Measurements from ENCODE around the gene PRKACA. TPM values are rescaled to one million over a fixed set of nuclear protein-coding genes. Genes with fewer than 3 reads are reported as not detected.

The PRKACA gene
- polyA plus RNA-seq, 2 of the 4 experiments (the other 2 are of a cell fraction) = 10.0 to 40.9 TPM

DNA sequence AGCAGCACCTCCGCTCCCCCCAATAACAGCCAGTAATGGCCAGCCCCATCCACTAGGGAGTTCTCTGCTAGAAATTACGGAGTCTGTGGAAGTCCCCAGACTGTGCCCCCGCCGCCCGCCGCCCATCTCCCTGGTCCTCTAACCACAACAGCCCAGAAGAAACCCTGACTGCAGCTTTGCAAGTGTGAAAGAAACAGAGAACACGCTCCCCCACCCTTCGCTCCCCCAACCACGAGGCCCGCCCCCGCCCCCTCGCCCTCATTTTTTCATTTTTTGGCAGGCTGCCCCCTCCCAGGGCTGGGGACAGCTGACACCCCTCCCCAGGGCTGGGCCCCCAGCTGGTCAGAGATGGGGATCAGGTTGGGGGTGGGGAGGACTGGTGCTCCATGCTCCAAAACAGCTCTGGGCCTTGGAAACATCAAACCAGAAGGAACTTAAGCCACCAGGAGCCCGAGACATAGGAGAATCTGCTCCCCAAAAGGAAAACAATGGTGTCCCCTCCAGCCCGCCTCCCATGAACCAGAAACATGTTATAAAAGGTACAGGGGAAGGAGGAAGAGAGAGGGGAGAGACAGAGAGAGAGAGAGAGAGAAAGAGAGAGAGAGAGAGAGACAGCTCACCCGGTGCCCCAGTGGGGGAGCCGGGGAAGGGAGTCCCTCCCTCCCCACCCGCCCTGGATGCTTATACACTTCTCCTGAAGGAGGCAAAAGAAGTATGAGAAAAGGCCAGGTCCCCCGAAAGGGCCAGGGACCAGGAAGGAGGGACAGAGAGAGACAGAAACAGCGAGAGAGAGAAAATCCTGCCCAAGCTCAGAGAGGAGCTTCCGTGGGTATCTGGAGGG, 48.6 kb upstream of the PRKACA start:
- no peak for TF ChIP-seq HOXB13 (CRISPR knock-in tag; IDR thresholded peaks at IDR 0.05; ENCODE audit: low read depth)
- 83% methylated on average over 14 of the region's 20 CpGs for WGBS (ENCODE audit: missing lambda C conversion rate)
- ChIA-PET CTCF (interaction anchor here (1.6 kb wide), 3 partner anchors 15 to 34 kb away, joined by 3 to 5 read pairs (median 3); partner anchors contain the start of gene ASF1B), POLR2A (no interaction called here)
- Histone ChIP-seq H3K4me3 (no peak overlapping the region), H3K4me1 (no peaks in the 10 kb centered on the region), H3K27ac (no peak overlapping the region), H3K4me2 (no peak overlapping the region), H3K9me3 (no peaks in the 10 kb centered on the region)
- no peak for ATAC-seq
- no peak for FAIRE-seq
- no peak for DNase-seq (ENCODE audit: low read depth in 1 of 2, low spot score in 1 of 2)

DNA sequence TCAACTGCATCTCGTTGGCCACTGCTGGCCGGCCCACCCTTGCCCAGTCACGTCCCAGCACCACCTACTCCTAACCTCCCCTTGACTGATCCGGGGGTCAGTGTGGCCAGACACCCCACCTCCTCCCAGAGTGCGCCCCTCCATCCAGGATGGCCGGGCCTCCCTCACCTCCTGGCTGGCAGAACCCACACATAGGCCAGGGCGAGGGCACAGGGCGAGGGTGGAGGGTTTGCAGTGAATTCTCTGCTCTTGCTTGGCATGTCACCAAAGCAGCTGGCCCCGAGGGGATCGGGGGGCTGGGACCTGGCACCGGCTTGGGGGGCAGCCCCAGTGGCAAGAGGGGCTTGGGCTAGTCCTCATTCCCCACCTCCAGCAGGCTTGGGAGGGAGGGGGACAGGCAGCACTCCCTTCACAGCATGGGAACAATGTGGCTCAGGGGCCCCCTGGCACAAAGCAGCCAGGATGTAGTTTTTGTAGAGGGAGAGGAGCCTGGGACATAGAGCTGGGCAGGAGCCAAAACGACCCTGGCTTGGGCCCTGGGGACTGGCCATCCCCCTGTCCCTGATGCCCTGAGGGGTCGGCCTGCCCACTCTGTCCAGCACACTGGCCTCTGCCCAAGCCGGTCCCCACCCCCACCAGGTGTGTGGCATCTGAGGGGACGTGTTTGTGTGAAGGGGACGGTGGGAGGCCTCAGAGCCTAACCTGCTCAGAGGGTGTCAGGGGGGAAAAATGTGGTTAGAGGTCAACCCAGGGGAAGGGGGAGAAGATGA, 47.3 kb upstream of the PRKACA start:
- 68% methylated on average over 8 of the region's 16 CpGs for WGBS (ENCODE audit: missing lambda C conversion rate)
- ATAC-seq (no peak), DNase-seq (ENCODE audit: low read depth in 1 of 2, low spot score in 1 of 2) (no peak), FAIRE-seq (no peak)
- Histone ChIP-seq H3K9me3 (no peaks in the 10 kb centered on the region), H3K4me3 (no peak overlapping the region), H3K4me1 (no peaks in the 10 kb centered on the region), H3K27ac (no peak overlapping the region), H3K4me2 (no peak overlapping the region)
- TF ChIP-seq ZC3H11A (IDR thresholded peaks at IDR 0.05) (no peak), CBX8 (IDR thresholded peaks at IDR 0.05) (no peak), EHMT2 (IDR thresholded peaks at IDR 0.05; ENCODE audit: low read depth) (no peak), SMC3 (IDR thresholded peaks at IDR 0.05) (no peak), BHLHE40 (IDR thresholded peaks at IDR 0.05; ENCODE audit: low read depth, low read length) (no peak), CBX2 (IDR thresholded peaks at IDR 0.05; ENCODE audit: borderline replicate concordance, low read depth) (no peak), RCOR1 (IDR thresholded peaks at IDR 0.05; ENCODE audit: low read depth, low read length) (no peak), MAFK (IDR thresholded peaks at IDR 0.05; ENCODE audit: partially characterized antibody) (no peak), CEBPB (IDR thresholded peaks at IDR 0.05) (no peak)
- TF ChIP-seq, protein P1, sequence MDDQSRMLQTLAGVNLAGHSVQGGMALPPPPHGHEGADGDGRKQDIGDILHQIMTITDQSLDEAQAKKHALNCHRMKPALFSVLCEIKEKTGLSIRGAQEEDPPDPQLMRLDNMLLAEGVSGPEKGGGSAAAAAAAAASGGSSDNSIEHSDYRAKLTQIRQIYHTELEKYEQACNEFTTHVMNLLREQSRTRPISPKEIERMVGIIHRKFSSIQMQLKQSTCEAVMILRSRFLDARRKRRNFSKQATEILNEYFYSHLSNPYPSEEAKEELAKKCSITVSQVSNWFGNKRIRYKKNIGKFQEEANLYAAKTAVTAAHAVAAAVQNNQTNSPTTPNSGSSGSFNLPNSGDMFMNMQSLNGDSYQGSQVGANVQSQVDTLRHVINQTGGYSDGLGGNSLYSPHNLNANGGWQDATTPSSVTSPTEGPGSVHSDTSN (IDR thresholded peaks at IDR 0.05) = no peak
- TF ChIP-seq, protein P2, sequence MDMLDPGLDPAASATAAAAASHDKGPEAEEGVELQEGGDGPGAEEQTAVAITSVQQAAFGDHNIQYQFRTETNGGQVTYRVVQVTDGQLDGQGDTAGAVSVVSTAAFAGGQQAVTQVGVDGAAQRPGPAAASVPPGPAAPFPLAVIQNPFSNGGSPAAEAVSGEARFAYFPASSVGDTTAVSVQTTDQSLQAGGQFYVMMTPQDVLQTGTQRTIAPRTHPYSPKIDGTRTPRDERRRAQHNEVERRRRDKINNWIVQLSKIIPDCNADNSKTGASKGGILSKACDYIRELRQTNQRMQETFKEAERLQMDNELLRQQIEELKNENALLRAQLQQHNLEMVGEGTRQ (IDR thresholded peaks at IDR 0.05) = no peak
- TF ChIP-seq, protein P3, sequence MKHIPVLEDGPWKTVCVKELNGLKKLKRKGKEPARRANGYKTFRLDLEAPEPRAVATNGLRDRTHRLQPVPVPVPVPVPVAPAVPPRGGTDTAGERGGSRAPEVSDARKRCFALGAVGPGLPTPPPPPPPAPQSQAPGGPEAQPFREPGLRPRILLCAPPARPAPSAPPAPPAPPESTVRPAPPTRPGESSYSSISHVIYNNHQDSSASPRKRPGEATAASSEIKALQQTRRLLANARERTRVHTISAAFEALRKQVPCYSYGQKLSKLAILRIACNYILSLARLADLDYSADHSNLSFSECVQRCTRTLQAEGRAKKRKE (CRISPR knock-in tag; IDR thresholded peaks at IDR 0.05; ENCODE audit: low read depth) = no peak
- TF ChIP-seq, protein P4, sequence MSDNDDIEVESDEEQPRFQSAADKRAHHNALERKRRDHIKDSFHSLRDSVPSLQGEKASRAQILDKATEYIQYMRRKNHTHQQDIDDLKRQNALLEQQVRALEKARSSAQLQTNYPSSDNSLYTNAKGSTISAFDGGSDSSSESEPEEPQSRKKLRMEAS (IDR thresholded peaks at IDR 0.05) = no peak
- ChIA-PET CTCF (interaction anchor here (1.6 kb wide), 1 partner anchor 14 kb away, joined by 3 read pairs; no protein-coding TSS in a partner anchor), POLR2A (no interaction called here)

DNA sequence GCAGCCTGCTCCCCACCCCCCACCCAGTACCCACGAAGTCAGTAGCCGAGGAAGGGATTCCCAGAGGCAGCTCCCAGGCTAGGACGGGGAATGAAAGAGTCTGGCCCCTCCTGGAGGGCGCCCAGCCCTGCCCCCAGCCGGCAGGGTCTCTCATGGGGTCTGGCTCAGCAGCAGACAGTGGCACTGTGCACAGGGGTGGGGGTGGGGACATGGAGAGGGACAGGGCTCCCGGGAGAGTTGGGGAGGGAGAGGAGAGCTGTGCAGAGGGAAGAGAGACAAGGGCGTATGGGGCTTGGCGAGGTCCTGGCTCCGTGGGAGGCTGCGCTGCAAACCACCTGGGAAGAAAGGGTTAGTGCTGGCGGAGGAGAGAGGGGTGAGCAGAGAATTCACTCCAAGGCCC, 46.5 kb upstream of the PRKACA start:
- POLR2A ChIA-PET = no interaction called here
- no peak for ATAC-seq
- no peak for TF ChIP-seq CEBPB (IDR thresholded peaks at IDR 0.05)
- no peak for TF ChIP-seq ZNF302 (CRISPR knock-in tag; IDR thresholded peaks at IDR 0.05)
- no peak for TF ChIP-seq ESRRA (IDR thresholded peaks at IDR 0.05; ENCODE audit: borderline replicate concordance, low read length)
- TF ChIP-seq EHMT2 (IDR thresholded peaks at IDR 0.05; ENCODE audit: low read depth) = no peak
- no peak for TF ChIP-seq EHF (CRISPR knock-in tag; IDR thresholded peaks at IDR 0.05)
- TF ChIP-seq, protein P5, sequence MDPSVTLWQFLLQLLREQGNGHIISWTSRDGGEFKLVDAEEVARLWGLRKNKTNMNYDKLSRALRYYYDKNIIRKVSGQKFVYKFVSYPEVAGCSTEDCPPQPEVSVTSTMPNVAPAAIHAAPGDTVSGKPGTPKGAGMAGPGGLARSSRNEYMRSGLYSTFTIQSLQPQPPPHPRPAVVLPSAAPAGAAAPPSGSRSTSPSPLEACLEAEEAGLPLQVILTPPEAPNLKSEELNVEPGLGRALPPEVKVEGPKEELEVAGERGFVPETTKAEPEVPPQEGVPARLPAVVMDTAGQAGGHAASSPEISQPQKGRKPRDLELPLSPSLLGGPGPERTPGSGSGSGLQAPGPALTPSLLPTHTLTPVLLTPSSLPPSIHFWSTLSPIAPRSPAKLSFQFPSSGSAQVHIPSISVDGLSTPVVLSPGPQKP (IDR thresholded peaks at IDR 0.05; ENCODE audit: low read depth, low read length) = no peak
- TF ChIP-seq, protein P2 (IDR thresholded peaks at IDR 0.05) = no peak
- no peak for TF ChIP-seq JUN (IDR thresholded peaks at IDR 0.05)
- TF ChIP-seq, protein P3 (CRISPR knock-in tag; IDR thresholded peaks at IDR 0.05; ENCODE audit: low read depth) = no peak
- TF ChIP-seq ZFP36 (IDR thresholded peaks at IDR 0.05; ENCODE audit: borderline replicate concordance, partially characterized antibody) = no peak
- TF ChIP-seq CHD4 (IDR thresholded peaks at IDR 0.05; ENCODE audit: borderline replicate concordance) = no peak
- TF ChIP-seq FOXS1 (CRISPR knock-in tag; IDR thresholded peaks at IDR 0.05) = no peak
- TF ChIP-seq GATA3 (IDR thresholded peaks at IDR 0.05; ENCODE audit: borderline replicate concordance) = no peak
- CTCF ChIA-PET = interaction anchor here (0.7 kb wide), 1 partner anchor 19 kb away, joined by 5 read pairs; no protein-coding TSS in a partner anchor
- Histone ChIP-seq H3K4me2 (no peak overlapping the region), H3K9me3 (no peaks in the 10 kb centered on the region), H3K4me3 (no peak overlapping the region), H3K4me1 (no peaks in the 10 kb centered on the region), H3K27ac (no peak overlapping the region)
- WGBS (ENCODE audit: missing lambda C conversion rate) = 96% methylated on average over 4 of the region's 11 CpGs
- no peak for DNase-seq (ENCODE audit: low read depth in 1 of 2, low spot score in 1 of 2)
- no peak for FAIRE-seq

Data from A549 (cell line).